AG09319 (cell line): ENCODE data around the gene GABRR2.

ENCODE experiments used
- DNase-seq: peaks from one replicate; pipeline ENCODE4 v3.0.0-alpha.2; 2010; ENCODE audit warnings: low read depth; ENCODE audit errors: extremely low read depth
- TF ChIP-seq, protein P1 (sequence below): IDR thresholded peaks from 2 replicates; pipeline ENCODE4 v1.5.1; 2011; ENCODE audit warnings: low read depth, mild to moderate bottlenecking, inconsistent platforms, low read length, moderate library complexity

GABRR2 gene

DNA sequence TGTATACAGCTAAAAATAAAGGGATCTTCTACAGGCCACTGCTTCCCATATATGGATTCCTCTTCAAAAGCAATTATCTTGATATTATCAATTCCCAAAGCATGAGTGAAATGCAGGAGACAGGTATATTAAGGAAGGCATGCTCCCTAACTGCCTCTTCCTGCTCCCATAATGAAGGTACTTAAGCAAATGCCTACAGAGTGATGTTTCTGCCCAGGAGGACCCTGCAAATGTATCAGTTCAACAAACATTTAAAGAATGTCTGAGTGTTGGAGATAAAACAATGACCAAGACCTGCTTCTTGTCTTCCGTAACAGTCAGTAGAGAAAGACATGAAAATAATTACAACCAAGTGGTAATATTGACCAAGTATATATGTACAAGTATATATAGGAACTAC is 33.3 kb upstream of the GABRR2 start:
- TF ChIP-seq, protein P1, sequence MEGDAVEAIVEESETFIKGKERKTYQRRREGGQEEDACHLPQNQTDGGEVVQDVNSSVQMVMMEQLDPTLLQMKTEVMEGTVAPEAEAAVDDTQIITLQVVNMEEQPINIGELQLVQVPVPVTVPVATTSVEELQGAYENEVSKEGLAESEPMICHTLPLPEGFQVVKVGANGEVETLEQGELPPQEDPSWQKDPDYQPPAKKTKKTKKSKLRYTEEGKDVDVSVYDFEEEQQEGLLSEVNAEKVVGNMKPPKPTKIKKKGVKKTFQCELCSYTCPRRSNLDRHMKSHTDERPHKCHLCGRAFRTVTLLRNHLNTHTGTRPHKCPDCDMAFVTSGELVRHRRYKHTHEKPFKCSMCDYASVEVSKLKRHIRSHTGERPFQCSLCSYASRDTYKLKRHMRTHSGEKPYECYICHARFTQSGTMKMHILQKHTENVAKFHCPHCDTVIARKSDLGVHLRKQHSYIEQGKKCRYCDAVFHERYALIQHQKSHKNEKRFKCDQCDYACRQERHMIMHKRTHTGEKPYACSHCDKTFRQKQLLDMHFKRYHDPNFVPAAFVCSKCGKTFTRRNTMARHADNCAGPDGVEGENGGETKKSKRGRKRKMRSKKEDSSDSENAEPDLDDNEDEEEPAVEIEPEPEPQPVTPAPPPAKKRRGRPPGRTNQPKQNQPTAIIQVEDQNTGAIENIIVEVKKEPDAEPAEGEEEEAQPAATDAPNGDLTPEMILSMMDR: no peak
- no peak for DNase-seq

DNA sequence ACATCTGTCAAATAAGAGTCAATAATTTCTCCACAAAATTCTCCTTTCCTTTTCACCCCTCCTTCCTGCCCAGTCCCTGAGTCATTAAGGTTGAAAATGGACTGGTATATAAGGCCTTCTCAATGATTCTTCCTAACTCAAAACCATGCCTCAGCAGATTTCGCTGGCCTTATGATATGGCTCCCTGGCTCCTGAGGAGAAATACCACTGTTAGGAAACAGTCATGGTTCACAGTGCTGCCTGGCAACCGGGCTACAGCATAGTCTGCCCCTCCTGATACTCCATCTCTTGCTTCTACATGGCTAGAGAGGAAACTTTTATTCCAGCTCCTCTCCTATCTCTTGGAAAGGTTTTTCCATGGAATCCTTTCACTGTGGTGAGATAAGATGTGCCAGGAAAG is 32.7 kb upstream of the GABRR2 start:
- DNase-seq: no peak
- TF ChIP-seq, protein P1: no peak

DNA sequence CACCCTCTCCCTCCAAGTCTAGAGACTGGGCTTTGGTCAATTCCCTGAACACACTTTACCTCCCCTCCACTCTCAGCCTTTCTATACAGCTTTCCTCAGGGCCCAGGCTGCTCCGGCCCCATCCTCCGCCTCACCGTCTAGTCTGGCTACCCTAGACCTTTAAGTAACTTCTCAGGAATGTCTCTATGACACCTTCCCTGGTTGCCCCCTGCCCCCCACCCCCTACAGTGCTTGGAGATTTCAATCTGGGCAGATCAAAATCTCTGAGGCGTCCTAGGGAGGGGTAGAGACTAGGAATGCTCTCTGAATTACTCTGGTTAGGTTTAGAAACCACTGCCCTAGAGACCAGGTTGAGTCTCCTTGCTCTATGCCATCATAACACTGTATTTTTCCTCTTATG is 31.3 kb upstream of the GABRR2 start:
- no peak for DNase-seq
- TF ChIP-seq, protein P1: no peak

- DNase-seq: no peak
- TF ChIP-seq, protein P1: no peak
Observed at GRCh38 chr6:89339565-89339964, 24.5 kb upstream of the GABRR2 start.

- no peak for DNase-seq
- TF ChIP-seq, protein P1: no peak
Observed at GRCh38 chr6:89335164-89335563, 20.1 kb upstream of the GABRR2 start.

GRCh38 chr6:89330910-89331309 is 15.8 kb upstream of the GABRR2 start:
- TF ChIP-seq, protein P1: no peak
- DNase-seq: no peak

DNA sequence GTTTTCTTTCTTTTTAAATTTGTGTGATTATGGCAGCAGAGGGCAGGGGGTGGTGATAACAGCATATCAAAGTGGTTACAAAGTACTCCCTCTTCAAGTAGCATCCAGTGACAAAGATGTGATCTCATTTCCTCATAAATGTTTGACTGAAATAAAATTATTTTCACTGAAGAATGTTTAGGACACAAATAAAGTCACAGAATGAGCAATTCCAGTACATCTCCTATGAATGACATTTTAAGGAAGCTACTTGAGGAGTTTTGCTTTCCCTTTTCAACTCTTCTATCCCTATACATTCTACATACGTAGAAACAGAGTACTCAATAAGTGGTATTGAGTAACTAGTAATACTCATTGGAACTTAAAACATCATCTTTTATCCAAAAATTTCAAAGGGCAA is 13.9 kb upstream of the GABRR2 start:
- no peak for DNase-seq

More for the DNA sequence above, 13.9 kb upstream of the GABRR2 start:
- TF ChIP-seq, protein P1: no peak
